ENCODE data around the gene UST. TPM values are rescaled to one million over a fixed set of nuclear protein-coding genes. Genes with fewer than 3 reads are reported as not detected.

UST gene
- total RNA-seq, 1 experiment from 2014 or later, result 3.9 TPM

- Histone ChIP-seq H4K20me1 (ENCODE audit: low read length) (no peaks in the 10 kb centered on the region), H3K9ac (ENCODE audit: low read length) (no peak overlapping the region), H2AFZ (ENCODE audit: low read length) (no peak overlapping the region), H3K36me3 (ENCODE audit: low read depth, low read length) (no peaks in the 10 kb centered on the region), H3K4me1 (ENCODE audit: insufficient read depth, low read length) (peaks cover 50% of the 10 kb centered on the region), H3K4me3 (ENCODE audit: low read length) (no peak overlapping the region), H3K9me3 (ENCODE audit: low read length) (no peaks in the 10 kb centered on the region), H3K9me2 (replicated peaks; ENCODE audit: low read length) (no peaks in the 10 kb centered on the region), H3F3A (ENCODE audit: low read length, unreplicated experiment) (no peaks in the 10 kb centered on the region), H3K4me2 (ENCODE audit: low read length) (peak overlapping the region; percentile 43; the same call in 1 of the 2 replicates), H3K27ac (ENCODE audit: low read length) (peak overlapping the region; percentile 35), H3K79me2 (ENCODE audit: low read length) (no peaks in the 10 kb centered on the region), H3K27me3 (ENCODE audit: low read length) (no peaks in the 10 kb centered on the region)
- DNase-seq (peak; percentile 2), ATAC-seq (no peak)
- intact Hi-C loops (cut with micrococcal nuclease), result no loop called here
- no TSS peak for BruUV-seq (replicated peaks)
- ChIA-PET CTCF (no interaction called here), POLR2A (ENCODE audit: unreplicated experiment) (no interaction called here)
- TF ChIP-seq EZH2 (IDR thresholded peaks at IDR 0.05; ENCODE audit: low read length, unreplicated experiment) (no peak), EZH2phosphoT487 (IDR thresholded peaks at IDR 0.05; ENCODE audit: borderline replicate concordance, low read length) (no peak)
- TF ChIP-seq, protein P1, sequence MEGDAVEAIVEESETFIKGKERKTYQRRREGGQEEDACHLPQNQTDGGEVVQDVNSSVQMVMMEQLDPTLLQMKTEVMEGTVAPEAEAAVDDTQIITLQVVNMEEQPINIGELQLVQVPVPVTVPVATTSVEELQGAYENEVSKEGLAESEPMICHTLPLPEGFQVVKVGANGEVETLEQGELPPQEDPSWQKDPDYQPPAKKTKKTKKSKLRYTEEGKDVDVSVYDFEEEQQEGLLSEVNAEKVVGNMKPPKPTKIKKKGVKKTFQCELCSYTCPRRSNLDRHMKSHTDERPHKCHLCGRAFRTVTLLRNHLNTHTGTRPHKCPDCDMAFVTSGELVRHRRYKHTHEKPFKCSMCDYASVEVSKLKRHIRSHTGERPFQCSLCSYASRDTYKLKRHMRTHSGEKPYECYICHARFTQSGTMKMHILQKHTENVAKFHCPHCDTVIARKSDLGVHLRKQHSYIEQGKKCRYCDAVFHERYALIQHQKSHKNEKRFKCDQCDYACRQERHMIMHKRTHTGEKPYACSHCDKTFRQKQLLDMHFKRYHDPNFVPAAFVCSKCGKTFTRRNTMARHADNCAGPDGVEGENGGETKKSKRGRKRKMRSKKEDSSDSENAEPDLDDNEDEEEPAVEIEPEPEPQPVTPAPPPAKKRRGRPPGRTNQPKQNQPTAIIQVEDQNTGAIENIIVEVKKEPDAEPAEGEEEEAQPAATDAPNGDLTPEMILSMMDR (conservative IDR thresholded peaks at IDR 0.05; ENCODE audit: low read depth, low read length), result no peak
Observed at GRCh38 chr6:148836751-148837150, 89.9 kb downstream of the UST start.

GRCh38 chr6:148837941-148838340, 91.1 kb downstream of the UST start:
- H4K20me1 ChIP-seq (ENCODE audit: low read length), result no peaks in the 10 kb centered on the region
- no peaks in the 10 kb centered on the region for H3K27me3 ChIP-seq (ENCODE audit: low read length)
- intact Hi-C loops (cut with micrococcal nuclease), result no loop called here
- no peak overlapping the region for H3K4me3 ChIP-seq (ENCODE audit: low read length)
- H2AFZ ChIP-seq (ENCODE audit: low read length), result no peak overlapping the region
- H3K79me2 ChIP-seq (ENCODE audit: low read length), result no peaks in the 10 kb centered on the region
- TF ChIP-seq EZH2 (IDR thresholded peaks at IDR 0.05; ENCODE audit: low read length, unreplicated experiment) (no peak), EZH2phosphoT487 (IDR thresholded peaks at IDR 0.05; ENCODE audit: borderline replicate concordance, low read length) (no peak)
- TF ChIP-seq, protein P1 (conservative IDR thresholded peaks at IDR 0.05; ENCODE audit: low read depth, low read length), result no peak
- no peaks in the 10 kb centered on the region for H3K9me3 ChIP-seq (ENCODE audit: low read length)
- H3K4me1 ChIP-seq (ENCODE audit: insufficient read depth, low read length), result peaks cover 49% of the 10 kb centered on the region
- ChIA-PET POLR2A (ENCODE audit: unreplicated experiment) (no interaction called here), CTCF (no interaction called here)
- peak; percentile 75 for ATAC-seq
- H3K36me3 ChIP-seq (ENCODE audit: low read depth, low read length), result no peaks in the 10 kb centered on the region
- H3K27ac ChIP-seq (ENCODE audit: low read length), result peak overlapping the region; percentile 45
- H3F3A ChIP-seq (ENCODE audit: low read length, unreplicated experiment), result no peaks in the 10 kb centered on the region
- DNase-seq, result peak; percentile 72
- H3K4me2 ChIP-seq (ENCODE audit: low read length), result peak overlapping the region; percentile 23
- H3K9ac ChIP-seq (ENCODE audit: low read length), result no peak overlapping the region
- BruUV-seq (replicated peaks), result no TSS peak
- no peaks in the 10 kb centered on the region for H3K9me2 ChIP-seq (replicated peaks; ENCODE audit: low read length)

DNA sequence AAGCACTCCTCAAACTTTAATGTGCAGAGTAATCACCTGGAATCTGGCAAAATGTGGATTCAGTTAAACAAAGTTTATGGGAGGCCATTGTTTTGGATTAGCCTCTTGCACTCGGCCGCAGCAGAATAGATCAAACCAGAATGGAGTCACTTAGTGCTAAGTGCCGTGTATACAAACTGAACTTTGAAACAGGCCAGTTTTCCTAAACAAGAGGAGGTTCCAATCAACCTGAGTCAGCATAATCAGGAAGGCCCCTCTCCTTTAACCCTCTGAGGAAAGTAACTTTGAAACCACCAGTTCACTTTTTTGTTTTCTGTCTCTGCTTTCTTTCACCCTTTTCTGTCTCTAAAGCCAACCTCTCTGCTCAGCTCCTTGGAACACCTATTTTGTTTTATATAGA, 92.2 kb downstream of the UST start:
- peaks cover 49% of the 10 kb centered on the region for H3K4me1 ChIP-seq (ENCODE audit: insufficient read depth, low read length)
- H3K79me2 ChIP-seq (ENCODE audit: low read length), result no peaks in the 10 kb centered on the region
- H3K27ac ChIP-seq (ENCODE audit: low read length), result no peak overlapping the region
- H3K9ac ChIP-seq (ENCODE audit: low read length), result no peak overlapping the region
- intact Hi-C loops (cut with micrococcal nuclease), result no loop called here
- H2AFZ ChIP-seq (ENCODE audit: low read length), result no peak overlapping the region
- ATAC-seq (no peak), DNase-seq (no peak)
- no peaks in the 10 kb centered on the region for H3K27me3 ChIP-seq (ENCODE audit: low read length)
- no peaks in the 10 kb centered on the region for H3K36me3 ChIP-seq (ENCODE audit: low read depth, low read length)
- no peak overlapping the region for H3K4me2 ChIP-seq (ENCODE audit: low read length)
- no peak overlapping the region for H3K4me3 ChIP-seq (ENCODE audit: low read length)
- ChIA-PET POLR2A (ENCODE audit: unreplicated experiment) (no interaction called here), CTCF (no interaction called here)
- no peaks in the 10 kb centered on the region for H3K9me2 ChIP-seq (replicated peaks; ENCODE audit: low read length)
- no peaks in the 10 kb centered on the region for H4K20me1 ChIP-seq (ENCODE audit: low read length)
- BruUV-seq (replicated peaks), result no TSS peak
- H3F3A ChIP-seq (ENCODE audit: low read length, unreplicated experiment), result no peaks in the 10 kb centered on the region
- H3K9me3 ChIP-seq (ENCODE audit: low read length), result no peaks in the 10 kb centered on the region
- TF ChIP-seq EZH2phosphoT487 (IDR thresholded peaks at IDR 0.05; ENCODE audit: borderline replicate concordance, low read length), result no peak
- TF ChIP-seq, protein P1 (conservative IDR thresholded peaks at IDR 0.05; ENCODE audit: low read depth, low read length), result no peak
- TF ChIP-seq EZH2 (IDR thresholded peaks at IDR 0.05; ENCODE audit: low read length, unreplicated experiment), result no peak
